HCT116 (cell line): Measurements from ENCODE around the gene RASSF3. TPM values are rescaled to one million over a fixed set of nuclear protein-coding genes. Genes with fewer than 3 reads are reported as not detected.

Source experiments
- ATAC-seq: fragments of 200-7000 bp; cut with Tn5 transposase; 2 replicates; pipeline ENCODE4 v1.9.1; 2020; ENCODE audit warnings: mild to moderate bottlenecking, moderate library complexity
- BruUV-seq: library from RNA; stranded (reverse); fragments of 400-500 nt; replicated peaks from 2 replicates; lab custom pipeline; 2021; lab: Mats Ljungman, UMichigan
- CTCF ChIA-PET: fragments of 300-600 bp; sonication (Branson Sonifier 250); formaldehyde crosslinking; loops from one replicate; lab custom pipeline; 2021; ENCODE audit warnings: antibody characterized with exemption; lab: Charles Lee
- POLR2A ChIA-PET: fragments of 300-600, 350-600 bp; sonication (Branson Sonifier 250); formaldehyde crosslinking; loops from one replicate; lab custom pipeline; 2021; ENCODE audit warnings: antibody characterized with exemption; lab: Charles Lee
- RAD21 ChIA-PET, 2 experiments: fragments of 300-600 bp; sonication (Branson Sonifier 250); formaldehyde crosslinking; loops; one replicate each; lab custom pipeline; 2023; ENCODE audit warnings: low total read pairs in 2 of 2; ENCODE audit not compliant: uncharacterized antibody in 2 of 2, unreplicated experiment in 2 of 2, low non-redundant PET in 1 of 2; lab: Charles Lee
- DNase-seq: peaks from one replicate; pipeline ENCODE4 v3.0.0-alpha.2; 2010; ENCODE audit warnings: low read depth, low spot score
- H2AFZ ChIP-seq: fragments of 200-600 bp; shearing (Covaris generic), sonication (generic); 2 replicates; pipeline ENCODE4 v1.6.1; 2017; ENCODE audit warnings: low read depth, mixed run types, mixed read lengths, antibody characterized with exemption, low read length; ENCODE audit not compliant: poor library complexity, severe bottlenecking
- H3K27ac ChIP-seq: 2 replicates; pipeline ENCODE4 v1.5.1; 2012; ENCODE audit warnings: low read depth, low read length
- H3K27me3 ChIP-seq: fragments of 200-600 bp; sonication (generic); 2 replicates; pipeline ENCODE4 v1.6.1; 2016; ENCODE audit warnings: mixed run types, low read length, mixed read lengths; ENCODE audit not compliant: insufficient read depth
- H3K36me3 ChIP-seq, 2 experiments: fragments of 200-500 bp in 1 of 2; fragments of 200-600 bp in 1 of 2; sonication (Bioruptor generic) in 1 of 2; sonication (generic) in 1 of 2; 2 replicates each; pipeline versions ENCODE4 v1.5.1 to v1.6.1; 2014 to 2016; ENCODE audit warnings: low read length in 2 of 2, inconsistent platforms in 1 of 2, mixed read lengths in 1 of 2, mixed run types in 1 of 2; ENCODE audit not compliant: insufficient read depth in 2 of 2, control insufficient read depth in 1 of 2
- H3K4me1 ChIP-seq, 2 experiments: fragments of 200-600 bp in 1 of 2; sonication (generic) in 1 of 2; 2 replicates each; pipeline versions ENCODE4 v1.5.1 to v1.6.1; 2012 to 2017; ENCODE audit warnings: low read length in 2 of 2, inconsistent platforms in 1 of 2, mild to moderate bottlenecking in 1 of 2, mixed read lengths in 1 of 2, mixed run types in 1 of 2, moderate library complexity in 1 of 2; ENCODE audit not compliant: insufficient read depth in 2 of 2, control insufficient read depth in 1 of 2
- H3K4me2 ChIP-seq: fragments of 200-600 bp; sonication (generic); 2 replicates; pipeline ENCODE4 v1.6.1; 2017; ENCODE audit warnings: mixed run types, low read length, mixed read lengths
- H3K4me3 ChIP-seq, 2 experiments: fragments of 200-600 bp in 1 of 2; sonication (generic) in 1 of 2; replicated peaks in 1 of 2; 2 replicates each; pipeline ENCODE4 v1.5.1; 2011 to 2016; ENCODE audit warnings: low read length in 2 of 2, control low read depth in 1 of 2, low read depth in 1 of 2, mild to moderate bottlenecking in 1 of 2, mixed read lengths in 1 of 2, mixed run types in 1 of 2
- H3K79me2 ChIP-seq: fragments of 200-600 bp; sonication (generic); 2 replicates; pipeline ENCODE4 v1.6.1; 2017; ENCODE audit warnings: mild to moderate bottlenecking, mixed run types, low read length, moderate library complexity, mixed read lengths; ENCODE audit not compliant: insufficient read depth
- H3K9ac ChIP-seq: fragments of 200-600 bp; sonication (generic); 2 replicates; pipeline ENCODE4 v1.6.1; 2016; ENCODE audit warnings: low read length, mixed read lengths
- H3K9me2 ChIP-seq: fragments of 200-600 bp; sonication (generic), shearing (Covaris generic); 2 replicates; pipeline ENCODE4 v1.6.1; 2017; ENCODE audit warnings: mixed run types, mild to moderate bottlenecking, moderate library complexity; ENCODE audit not compliant: insufficient read depth
- H3K9me3 ChIP-seq, 2 experiments: fragments of 200-500 bp in 1 of 2; fragments of 200-600 bp in 1 of 2; sonication (Bioruptor generic) in 1 of 2; sonication (generic) in 1 of 2; 2 replicates each; pipeline ENCODE4 v1.6.1; 2014 to 2017; ENCODE audit warnings: low read length in 2 of 2, mixed read lengths in 2 of 2, inconsistent platforms in 1 of 2, low read depth in 1 of 2, mild to moderate bottlenecking in 1 of 2, mixed run types in 1 of 2, moderate library complexity in 1 of 2; ENCODE audit not compliant: control insufficient read depth in 1 of 2, insufficient read depth in 1 of 2
- H4K20me1 ChIP-seq: fragments of 200-600 bp; sonication (generic), shearing (Covaris generic); 2 replicates; pipeline ENCODE4 v1.6.1; 2017; ENCODE audit warnings: mixed run types, mild to moderate bottlenecking, moderate library complexity; ENCODE audit not compliant: insufficient read depth
- ATF3 ChIP-seq: IDR thresholded peaks from 2 replicates; pipeline ENCODE4 v1.6.1; 2012
- CEBPB ChIP-seq: IDR thresholded peaks from 2 replicates; pipeline ENCODE4 v1.6.1; 2012; ENCODE audit warnings: low read depth
- CTCF ChIP-seq, 3 experiments: fragments of 200-600 bp in 1 of 3; sonication (generic) in 1 of 3; IDR thresholded peaks in 2 of 3; conservative IDR thresholded peaks in 1 of 3; 2 replicates each; pipeline ENCODE4 v1.5.1; 2012 to 2017; ENCODE audit warnings: low read depth in 2 of 3, low read length in 2 of 3, antibody characterized with exemption in 1 of 3, borderline replicate concordance in 1 of 3, control low read depth in 1 of 3, mild to moderate bottlenecking in 1 of 3, mixed read lengths in 1 of 3, mixed run types in 1 of 3, moderate library complexity in 1 of 3; ENCODE audit not compliant: insufficient read depth in 1 of 3
- EGR1 ChIP-seq: IDR thresholded peaks from 2 replicates; pipeline ENCODE4 v1.6.1; 2012; ENCODE audit warnings: low read depth
- ELF1 ChIP-seq: IDR thresholded peaks from 2 replicates; pipeline ENCODE4 v1.6.1; 2012; ENCODE audit warnings: low read depth, borderline replicate concordance
- EZH2 ChIP-seq: fragments of 200-600 bp; sonication (generic); IDR thresholded peaks from 2 replicates; pipeline ENCODE4 v1.6.1; 2017; ENCODE audit warnings: antibody characterized with exemption, mixed run types
- EZH2phosphoT487 ChIP-seq: fragments of 200-600 bp; IDR thresholded peaks from 2 replicates; pipeline ENCODE4 v1.6.1; 2018; ENCODE audit warnings: antibody characterized with exemption, borderline replicate concordance
- MAX ChIP-seq: IDR thresholded peaks from 2 replicates; pipeline ENCODE4 v1.6.1; 2012
- POLR2A ChIP-seq: IDR thresholded peaks from 2 replicates; pipeline ENCODE4 v1.7.0; 2011; ENCODE audit warnings: borderline replicate concordance; ENCODE audit not compliant: insufficient read depth, insufficient read length; ENCODE audit errors: extremely low read depth
- POLR2AphosphoS5 ChIP-seq: IDR thresholded peaks from 2 replicates; pipeline ENCODE4 v1.6.1; 2011; ENCODE audit warnings: mild to moderate bottlenecking, low read depth, low read length, moderate library complexity
- RAD21 ChIP-seq: IDR thresholded peaks from 2 replicates; pipeline ENCODE4 v1.6.1; 2012; ENCODE audit warnings: low read depth, mild to moderate bottlenecking
- REST ChIP-seq: IDR thresholded peaks from 2 replicates; pipeline ENCODE4 v1.6.1; 2012; ENCODE audit warnings: low read depth
- SIN3A ChIP-seq: IDR thresholded peaks from 2 replicates; pipeline ENCODE4 v1.6.1; 2012; ENCODE audit warnings: low read depth
- SP1 ChIP-seq: IDR thresholded peaks from 2 replicates; pipeline ENCODE4 v1.6.1; 2012; ENCODE audit warnings: low read depth
- TCF7L2 ChIP-seq: IDR thresholded peaks from 2 replicates; pipeline ENCODE4 v1.7.0; 2011; ENCODE audit warnings: borderline replicate concordance, inconsistent platforms; ENCODE audit not compliant: insufficient read depth, insufficient read length; ENCODE audit errors: extremely low read depth
- YY1 ChIP-seq: IDR thresholded peaks from 2 replicates; pipeline ENCODE4 v1.6.1; 2011; ENCODE audit warnings: low read length, low read depth, moderate library complexity, mild to moderate bottlenecking; ENCODE audit not compliant: insufficient replicate concordance; ENCODE audit errors: extremely low read depth
- ZFX ChIP-seq: fragments of 450-650 bp; IDR thresholded peaks from 2 replicates; pipeline ENCODE4 v1.6.1; 2017
- intact Hi-C: fragments of 100-400 bp; cut with micrococcal nuclease; formaldehyde crosslinking; loops from 2 replicates; pipeline ENCODE4 v1.10.0; 2022
- total RNA-seq: library from RNA; stranded (reverse); gene quantifications from one replicate; pipeline ENCODE4 v1.2.1, GENCODE V29; 2021; ENCODE audit not compliant: unreplicated experiment
- TF ChIP-seq, protein P1 (sequence below): IDR thresholded peaks from 2 replicates; pipeline ENCODE4 v1.6.1; 2011; ENCODE audit warnings: mild to moderate bottlenecking, low read length, moderate library complexity; ENCODE audit not compliant: insufficient replicate concordance; ENCODE audit errors: extremely low read depth

The RASSF3 gene
- total RNA-seq, 1 experiment from 2014 or later, result 67.1 TPM

DNA sequence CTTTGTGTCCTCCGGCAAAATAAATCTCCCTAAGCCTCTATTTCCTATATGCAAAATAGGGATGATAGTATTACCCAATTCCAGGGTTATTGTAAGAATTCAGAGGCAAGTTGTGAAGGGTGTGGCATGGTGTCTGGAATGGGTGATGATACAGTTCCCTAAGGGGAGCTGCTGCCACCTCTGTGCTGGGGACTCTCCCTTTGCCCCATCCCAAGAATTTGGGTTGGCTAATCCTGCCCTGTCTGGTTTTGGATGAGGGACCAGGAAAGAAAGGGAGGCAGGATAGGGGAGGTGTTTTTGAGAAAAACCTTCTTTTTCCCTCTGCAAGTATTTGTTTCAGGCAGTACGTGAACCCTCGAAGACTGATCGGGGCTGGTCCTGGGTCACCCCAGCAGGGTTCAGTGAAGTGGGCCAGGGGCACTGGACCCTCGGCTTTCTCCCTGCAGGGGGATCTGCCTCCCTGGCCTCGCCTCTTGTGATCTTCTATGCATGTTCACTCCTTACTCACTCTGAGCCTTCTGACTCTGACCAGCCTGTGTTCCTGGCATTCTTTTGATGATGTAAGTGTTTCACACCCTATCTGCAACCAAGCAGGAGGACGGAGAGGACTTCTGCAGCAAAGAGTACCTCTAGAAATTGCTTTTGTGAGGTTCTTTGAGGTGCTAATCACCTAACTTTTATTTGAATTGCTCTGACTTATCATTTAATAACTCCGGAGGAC lies 60.8 kb downstream of the RASSF3 start:
- TSS peak; percentile 76 for BruUV-seq
- peaks cover 85% of the 10 kb centered on the region for H3K79me2 ChIP-seq
- TF ChIP-seq TCF7L2 (no peak), EGR1 (no peak), YY1 (peak; percentile 28), POLR2A (no peak), MAX (peak; percentile 79), CEBPB (no peak; the same call in 1 of the 2 replicates), CTCF (IDR thresholded peaks at IDR 0.05 in 2 of 3, conservative IDR thresholded peaks at IDR 0.05 in 1 of 3; ENCODE audit: borderline replicate concordance in 1 of 3, insufficient read depth in 1 of 3, low read depth in 2 of 3, low read length in 2 of 3) (no peak), SIN3A (no peak), ZFX (no peak), SP1 (peak; percentile 46; the same call in 1 of the 2 replicates), ELF1 (no peak), EZH2 (no peak), RAD21 (no peak), REST (no peak), POLR2AphosphoS5 (peak; percentile 57; the same call in 1 of the 2 replicates), ATF3 (no peak), EZH2phosphoT487 (no peak)
- TF ChIP-seq, protein P1, sequence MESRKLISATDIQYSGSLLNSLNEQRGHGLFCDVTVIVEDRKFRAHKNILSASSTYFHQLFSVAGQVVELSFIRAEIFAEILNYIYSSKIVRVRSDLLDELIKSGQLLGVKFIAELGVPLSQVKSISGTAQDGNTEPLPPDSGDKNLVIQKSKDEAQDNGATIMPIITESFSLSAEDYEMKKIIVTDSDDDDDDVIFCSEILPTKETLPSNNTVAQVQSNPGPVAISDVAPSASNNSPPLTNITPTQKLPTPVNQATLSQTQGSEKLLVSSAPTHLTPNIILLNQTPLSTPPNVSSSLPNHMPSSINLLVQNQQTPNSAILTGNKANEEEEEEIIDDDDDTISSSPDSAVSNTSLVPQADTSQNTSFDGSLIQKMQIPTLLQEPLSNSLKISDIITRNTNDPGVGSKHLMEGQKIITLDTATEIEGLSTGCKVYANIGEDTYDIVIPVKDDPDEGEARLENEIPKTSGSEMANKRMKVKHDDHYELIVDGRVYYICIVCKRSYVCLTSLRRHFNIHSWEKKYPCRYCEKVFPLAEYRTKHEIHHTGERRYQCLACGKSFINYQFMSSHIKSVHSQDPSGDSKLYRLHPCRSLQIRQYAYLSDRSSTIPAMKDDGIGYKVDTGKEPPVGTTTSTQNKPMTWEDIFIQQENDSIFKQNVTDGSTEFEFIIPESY, result no peak

More for the DNA sequence above, 60.8 kb downstream of the RASSF3 start:
- ChIA-PET POLR2A (interaction anchor here (1.3 kb wide), 1 partner anchor 9 kb away, joined by 4 read pairs; no protein-coding TSS in a partner anchor), RAD21 (no interaction called here), CTCF (no interaction called here)
- Histone ChIP-seq H3K9me3 (no peaks in the 10 kb centered on the region), H3K9ac (peak overlapping the region; percentile 47), H3K4me2 (peak overlapping the region; percentile 76), H3K36me3 (no peaks in the 10 kb centered on the region), H4K20me1 (no peaks in the 10 kb centered on the region; the same call in 1 of the 2 replicates), H3K9me2 (no peaks in the 10 kb centered on the region), H3K4me1 (peaks cover 75 to 89% of the 10 kb centered on the region in 2 experiments), H3K27ac (peak overlapping the region; percentile 80), H2AFZ (no peak overlapping the region), H3K27me3 (no peaks in the 10 kb centered on the region), H3K4me3 (peak overlapping the region in 1 of 2 experiments; percentile 29; a peak in 2 of 4 replicates)
- peak; percentile 59 for DNase-seq
- intact Hi-C loops, result loop anchor here (5.0 kb wide), 1 partner anchor 44 kb away; no protein-coding TSS in a partner anchor
- peak; percentile 67 for ATAC-seq
